Left renal cortex interstitium (tissue), 4 donors: ENCODE results near the gene ADPRS. TPM values are rescaled to one million over a fixed set of nuclear protein-coding genes. Genes with fewer than 3 reads are reported as not detected.

Experiments
- DNase-seq, 4 donors: peaks; one replicate each; pipeline ENCODE4 v3.0.0-alpha.2; 2013; ENCODE audit warnings: low read depth in 4 of 4, low spot score in 2 of 4, missing footprints in 1 of 4
- polyA plus RNA-seq, 4 donors: library from polyadenylated mRNA; unstranded; fragments of 120-200 nt; gene quantifications; one replicate each; pipeline ENCODE4 v1.2.1, GENCODE V29; 2013; ENCODE audit not compliant: insufficient read length in 4 of 4

ADPRS gene
- 10 to 100 TPM; 31.2 to 38.3 (median 33.4) TPM for polyA plus RNA-seq

- DNase-seq, result peak in 2 of 4 donors; percentile 73 to 75
Observed at GRCh38 chr1:36088577-36089392, at the start of gene ADPRS. Gene ADPRS, plus strand, starts transcription at chr1:36088892. Its CDS starts 13 bp downstream, at chr1:36088905.

- no peak for DNase-seq
Observed at GRCh38 chr1:36040238-36040637, 48.5 kb upstream of the ADPRS start.

- no peak for DNase-seq
Observed at GRCh38 chr1:36051821-36052220, 36.9 kb upstream of the ADPRS start.

GRCh38 chr1:36053978-36054377 is 34.7 kb upstream of the ADPRS start:
- DNase-seq, result no peak

- no peak for DNase-seq
Observed at GRCh38 chr1:36055706-36056105, 33.0 kb upstream of the ADPRS start.

GRCh38 chr1:36062315-36062714 is 26.4 kb upstream of the ADPRS start:
- DNase-seq, result no peak

GRCh38 chr1:36067871-36068270 is 20.8 kb upstream of the ADPRS start:
- DNase-seq, result no peak

- no peak for DNase-seq
Observed at GRCh38 chr1:36068866-36069265, 19.8 kb upstream of the ADPRS start.

GRCh38 chr1:36070349-36070748 is 18.3 kb upstream of the ADPRS start:
- DNase-seq, result no peak

GRCh38 chr1:36076979-36077573 is 11.6 kb upstream of the ADPRS start:
- DNase-seq, result no peak

GRCh38 chr1:36080236-36080635 is 8.5 kb upstream of the ADPRS start:
- DNase-seq, result no peak

- DNase-seq, result no peak
Observed at GRCh38 chr1:36080801-36081200, 7.9 kb upstream of the ADPRS start.

GRCh38 chr1:36081926-36082485 is 6.7 kb upstream of the ADPRS start:
- DNase-seq, result no peak

- DNase-seq, result no peak
Observed at GRCh38 chr1:36083219-36083618, 5.5 kb upstream of the ADPRS start.

GRCh38 chr1:36083635-36084496 is 4.8 kb upstream of the ADPRS start, which contains the start of gene TEKT2:
Gene TEKT2, plus strand, starts transcription at chr1:36084094. Its CDS starts 828 bp downstream, at chr1:36084922.
- DNase-seq, result peak in 3 of 4 donors; percentile 71 to 75 (median 75)

GRCh38 chr1:36084497-36085115 is 4.1 kb upstream of the ADPRS start:
- DNase-seq, result no peak

GRCh38 chr1:36085126-36085525 is 3.6 kb upstream of the ADPRS start:
- no peak for DNase-seq

- no peak for DNase-seq
Observed at GRCh38 chr1:36085686-36086526, 2.8 kb upstream of the ADPRS start.

- no peak for DNase-seq
Observed at GRCh38 chr1:36086529-36087232, 2.0 kb upstream of the ADPRS start.
